Measurements from ENCODE around the gene GRHPR. TPM values are rescaled to one million over a fixed set of nuclear protein-coding genes. Genes with fewer than 3 reads are reported as not detected.
"Not testable (repeated sequence)": the region's sequence is repeated elsewhere in the genome, so short reads cannot be mapped to it uniquely, and the experiment has no call there.

Gene GRHPR
- total RNA-seq, 1 donor from 2014 or later, result 116 TPM

DNA sequence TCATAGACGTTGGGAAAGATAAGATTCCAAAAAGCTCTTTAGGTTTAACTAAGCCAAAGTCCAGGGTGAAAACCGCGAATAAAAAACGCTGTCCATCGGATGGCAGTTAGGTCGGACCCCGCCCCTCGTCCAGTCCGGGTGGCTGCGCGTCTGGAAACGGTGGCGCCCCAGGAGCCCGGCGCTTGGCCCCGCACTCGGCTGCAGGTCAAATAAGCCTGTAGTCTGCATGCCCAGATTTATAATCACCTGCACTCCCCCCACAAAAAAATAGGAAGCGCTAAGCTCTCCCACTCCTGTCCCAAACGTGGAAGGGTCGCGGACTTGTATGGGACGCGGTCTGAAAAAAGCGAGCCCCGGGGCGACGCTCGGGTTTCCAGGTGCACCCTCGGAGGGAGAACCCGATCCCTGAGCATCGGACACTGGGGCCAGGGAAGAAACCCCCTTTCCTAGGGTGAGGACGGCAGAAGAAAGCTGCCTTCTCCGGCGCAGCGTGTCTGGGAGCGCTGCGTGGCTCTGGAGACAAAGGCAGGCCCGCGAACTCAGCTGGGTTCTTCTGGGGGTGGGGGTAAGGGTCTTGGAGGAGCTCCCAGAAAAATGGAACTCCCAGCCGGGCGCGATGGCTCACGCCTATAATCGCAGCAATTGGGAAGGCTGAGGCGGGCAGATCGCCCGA, 43.7 kb downstream of the GRHPR start:
- peaks cover 25% of the 10 kb centered on the region for H3K4me1 ChIP-seq
- H3F3A ChIP-seq (ENCODE audit: low read depth), result peaks cover 42% of the 10 kb centered on the region
- H2AFZ ChIP-seq (replicated peaks), result peak overlapping the region; percentile 35
- peak overlapping the region; percentile 49 for H3K9ac ChIP-seq
- no peaks in the 10 kb centered on the region for H3K9me3 Mint-ChIP-seq
- no peaks in the 10 kb centered on the region for H3K27me3 ChIP-seq
- no peaks in the 10 kb centered on the region for H3K9me3 ChIP-seq (ENCODE audit: low read depth)
- H3K4me3 Mint-ChIP-seq, result peak overlapping the region; percentile 95
- TF ChIP-seq EZH2 (IDR thresholded peaks at IDR 0.05) (no peak), EZH2phosphoT487 (IDR thresholded peaks at IDR 0.05) (no peak)
- TF ChIP-seq, protein P1, sequence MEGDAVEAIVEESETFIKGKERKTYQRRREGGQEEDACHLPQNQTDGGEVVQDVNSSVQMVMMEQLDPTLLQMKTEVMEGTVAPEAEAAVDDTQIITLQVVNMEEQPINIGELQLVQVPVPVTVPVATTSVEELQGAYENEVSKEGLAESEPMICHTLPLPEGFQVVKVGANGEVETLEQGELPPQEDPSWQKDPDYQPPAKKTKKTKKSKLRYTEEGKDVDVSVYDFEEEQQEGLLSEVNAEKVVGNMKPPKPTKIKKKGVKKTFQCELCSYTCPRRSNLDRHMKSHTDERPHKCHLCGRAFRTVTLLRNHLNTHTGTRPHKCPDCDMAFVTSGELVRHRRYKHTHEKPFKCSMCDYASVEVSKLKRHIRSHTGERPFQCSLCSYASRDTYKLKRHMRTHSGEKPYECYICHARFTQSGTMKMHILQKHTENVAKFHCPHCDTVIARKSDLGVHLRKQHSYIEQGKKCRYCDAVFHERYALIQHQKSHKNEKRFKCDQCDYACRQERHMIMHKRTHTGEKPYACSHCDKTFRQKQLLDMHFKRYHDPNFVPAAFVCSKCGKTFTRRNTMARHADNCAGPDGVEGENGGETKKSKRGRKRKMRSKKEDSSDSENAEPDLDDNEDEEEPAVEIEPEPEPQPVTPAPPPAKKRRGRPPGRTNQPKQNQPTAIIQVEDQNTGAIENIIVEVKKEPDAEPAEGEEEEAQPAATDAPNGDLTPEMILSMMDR (IDR thresholded peaks at IDR 0.05), result no peak
- H3K27me3 Mint-ChIP-seq (ENCODE audit: insufficient read depth, low read depth), result peaks cover 5% of the 10 kb centered on the region
- H3K79me2 ChIP-seq (ENCODE audit: low read depth), result peaks cover 36% of the 10 kb centered on the region
- H3K27ac ChIP-seq, result peak overlapping the region; percentile 95
- peaks cover 27% of the 10 kb centered on the region for H3K4me1 Mint-ChIP-seq
- peak overlapping the region; percentile 99 for H3K27ac Mint-ChIP-seq
- H3K36me3 Mint-ChIP-seq, result peaks cover 10% of the 10 kb centered on the region
- peaks cover 31% of the 10 kb centered on the region for H4K20me1 ChIP-seq (ENCODE audit: low read depth)
- no peaks in the 10 kb centered on the region for H3K36me3 ChIP-seq
- peak overlapping the region; percentile 90 for H3K4me3 ChIP-seq
- peak overlapping the region; percentile 70 for H3K4me2 ChIP-seq
- DNase-seq (ENCODE audit: low spot score), result peak; percentile 91

DNA sequence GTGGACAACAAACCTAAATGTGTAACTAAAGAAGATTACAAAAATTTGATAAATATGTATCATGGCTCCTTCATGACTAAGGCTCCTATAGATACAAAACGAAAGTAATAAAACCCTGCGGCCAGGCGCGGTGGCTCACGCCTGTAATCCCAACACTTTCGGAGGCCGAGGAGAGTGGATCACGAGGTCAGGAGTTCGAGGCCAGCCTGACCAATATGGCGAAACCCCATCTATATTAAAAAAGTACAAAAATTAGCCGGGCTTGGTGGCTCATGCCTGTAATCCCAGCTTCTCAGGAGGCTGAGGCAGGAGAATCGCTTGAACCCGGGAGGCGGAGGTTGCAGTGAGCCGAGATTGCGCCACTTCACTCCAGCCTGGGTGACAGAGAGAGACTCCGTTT, 45.0 kb downstream of the GRHPR start:
- peaks cover 31% of the 10 kb centered on the region for H3K4me1 ChIP-seq
- peaks cover 33% of the 10 kb centered on the region for H3K4me1 Mint-ChIP-seq
- H3K27ac ChIP-seq; H3K9me3 ChIP-seq (ENCODE audit: low read depth); DNase-seq (ENCODE audit: low spot score); H3K4me3 Mint-ChIP-seq; H3K4me3 ChIP-seq; H3K9ac ChIP-seq; H2AFZ ChIP-seq (replicated peaks); H3K36me3 Mint-ChIP-seq; H3K9me3 Mint-ChIP-seq; H3K4me2 ChIP-seq; H3K27me3 ChIP-seq; H3K27me3 Mint-ChIP-seq (ENCODE audit: insufficient read depth, low read depth); H3K36me3 ChIP-seq; H3K27ac Mint-ChIP-seq: not testable (repeated sequence)
- peaks cover 20% of the 10 kb centered on the region for H4K20me1 ChIP-seq (ENCODE audit: low read depth)
- peaks cover 56% of the 10 kb centered on the region for H3F3A ChIP-seq (ENCODE audit: low read depth)
- H3K79me2 ChIP-seq (ENCODE audit: low read depth), result peaks cover 22% of the 10 kb centered on the region

DNA sequence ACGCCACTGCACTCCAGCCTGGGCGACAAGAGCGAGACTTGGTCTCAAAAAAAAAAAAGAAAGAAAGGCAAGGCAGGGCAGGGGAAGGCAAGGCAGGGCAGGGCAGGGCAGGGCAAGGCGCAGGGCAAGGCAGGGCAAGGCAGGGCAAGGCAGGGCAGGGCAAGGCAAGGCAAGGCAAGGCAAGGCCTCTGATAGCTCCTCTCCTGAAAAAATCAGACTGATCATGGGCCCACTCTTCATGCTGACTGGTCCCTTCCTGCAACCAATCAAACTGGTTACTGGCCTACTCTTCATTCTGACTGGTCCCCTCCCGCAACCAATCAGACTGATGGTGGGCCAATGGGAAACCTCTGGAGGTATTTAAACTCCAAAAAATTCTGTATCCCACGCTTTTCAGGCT, 46.1 kb downstream of the GRHPR start:
- H3K9ac ChIP-seq, result no peak overlapping the region
- H3K4me1 ChIP-seq, result peaks cover 24% of the 10 kb centered on the region

More for the DNA sequence above, 46.1 kb downstream of the GRHPR start:
- Mint-ChIP-seq H3K36me3 (no peaks in the 10 kb centered on the region), H3K27me3 (ENCODE audit: insufficient read depth, low read depth) (peaks cover 13% of the 10 kb centered on the region), H3K27ac (no peak overlapping the region), H3K9me3 (peaks cover 7% of the 10 kb centered on the region), H3K4me3 (no peak overlapping the region), H3K4me1 (peaks cover 27% of the 10 kb centered on the region)
- H3K79me2 ChIP-seq (ENCODE audit: low read depth), result peaks cover 11% of the 10 kb centered on the region
- no peaks in the 10 kb centered on the region for H3K27me3 ChIP-seq
- H4K20me1 ChIP-seq (ENCODE audit: low read depth), result peaks cover 9% of the 10 kb centered on the region
- no peak overlapping the region for H3K4me3 ChIP-seq
- no peak for DNase-seq (ENCODE audit: low spot score)
- H3K9me3 ChIP-seq (ENCODE audit: low read depth), result no peaks in the 10 kb centered on the region
- no peak for TF ChIP-seq EZH2phosphoT487 (IDR thresholded peaks at IDR 0.05)
- no peak for TF ChIP-seq EZH2 (IDR thresholded peaks at IDR 0.05)
- TF ChIP-seq, protein P1 (IDR thresholded peaks at IDR 0.05), result no peak
- no peak overlapping the region for H2AFZ ChIP-seq (replicated peaks)
- H3K27ac ChIP-seq, result no peak overlapping the region
- peaks cover 67% of the 10 kb centered on the region for H3F3A ChIP-seq (ENCODE audit: low read depth)
- H3K36me3 ChIP-seq, result no peaks in the 10 kb centered on the region
- no peak overlapping the region for H3K4me2 ChIP-seq

Data from neural progenitor cell (in vitro differentiated cells).